Islet precursor cell (in vitro differentiated cells): ENCODE data around the gene FGFR2.
A peak's percentile ranks its signal among the peaks of the same experiment; 100 is the strongest.
"Not testable (repeated sequence)": the region's sequence is repeated elsewhere in the genome, so short reads cannot be mapped to it uniquely, and the experiment has no call there.

ENCODE experiments used
- DNase-seq: peaks from one replicate; pipeline ENCODE4 v3.0.0-alpha.2; 2018

Gene FGFR2

DNA sequence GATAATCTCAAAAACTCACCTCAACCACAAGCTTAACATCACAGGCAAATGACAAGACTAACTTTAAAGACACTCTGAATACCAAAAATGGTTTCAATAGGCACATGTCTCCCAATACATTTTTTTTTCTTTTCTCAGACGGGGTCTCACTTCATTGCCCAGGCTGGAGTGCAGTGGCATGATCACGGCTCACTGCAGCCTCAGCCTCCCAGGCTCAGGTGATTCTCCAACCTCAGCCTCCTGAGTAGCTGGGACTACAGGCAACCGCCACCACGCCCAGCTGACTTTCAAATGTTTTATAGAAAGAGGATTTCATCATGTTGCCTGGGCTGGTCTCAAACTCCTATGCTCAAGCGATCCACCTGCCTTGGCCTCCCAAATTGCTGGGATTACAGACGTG, 77.7 kb downstream of the FGFR2 start:
- DNase-seq = not testable (repeated sequence)

DNA sequence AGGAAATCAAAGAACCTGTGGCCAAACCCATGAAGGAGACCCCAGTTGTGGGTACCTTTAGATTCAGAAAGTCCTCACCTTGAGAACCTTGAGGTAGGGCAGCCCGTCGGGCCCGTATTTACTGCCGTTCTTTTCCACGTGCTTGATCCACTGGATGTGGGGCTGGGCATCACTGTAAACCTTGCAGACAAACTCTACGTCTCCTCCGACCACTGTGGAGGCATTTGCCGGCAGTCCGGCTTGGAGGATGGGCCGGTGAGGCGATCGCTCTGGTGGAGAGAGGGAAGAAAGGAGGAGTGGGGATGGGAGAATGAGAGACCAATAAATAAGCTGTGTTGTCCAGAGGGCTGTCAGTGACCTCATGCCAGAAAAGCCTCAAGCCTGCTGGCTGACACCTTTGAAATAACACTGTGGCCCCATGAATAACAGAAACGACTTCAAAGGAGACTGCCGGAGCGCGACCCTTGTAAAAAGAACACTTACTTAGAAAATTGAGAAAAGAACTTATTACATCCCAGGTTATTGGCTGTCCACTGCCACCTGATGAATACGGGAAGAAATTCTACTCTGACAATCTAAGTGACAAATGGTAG, 78.2 kb downstream of the FGFR2 start:
- DNase-seq = peak; percentile 64

DNA sequence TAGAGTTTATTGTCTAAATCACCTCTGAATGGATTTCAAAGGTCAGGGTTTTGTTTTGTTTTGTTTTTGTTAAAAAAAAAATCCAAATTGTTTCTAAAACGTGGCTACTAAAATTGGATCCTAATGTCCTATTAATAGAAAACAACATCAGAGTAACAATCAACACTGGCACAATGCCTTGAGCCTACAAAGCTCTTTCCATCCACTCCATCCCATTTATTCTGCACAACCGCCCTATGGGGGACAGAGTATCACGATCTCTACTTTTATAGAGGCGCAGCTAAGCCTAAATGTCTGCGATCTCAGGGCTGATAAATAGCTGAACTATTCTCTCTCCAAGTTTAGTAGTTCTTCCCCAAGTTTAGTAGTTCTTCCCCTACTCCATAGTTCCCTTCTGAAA, 78.8 kb downstream of the FGFR2 start:
- no peak for DNase-seq

DNA sequence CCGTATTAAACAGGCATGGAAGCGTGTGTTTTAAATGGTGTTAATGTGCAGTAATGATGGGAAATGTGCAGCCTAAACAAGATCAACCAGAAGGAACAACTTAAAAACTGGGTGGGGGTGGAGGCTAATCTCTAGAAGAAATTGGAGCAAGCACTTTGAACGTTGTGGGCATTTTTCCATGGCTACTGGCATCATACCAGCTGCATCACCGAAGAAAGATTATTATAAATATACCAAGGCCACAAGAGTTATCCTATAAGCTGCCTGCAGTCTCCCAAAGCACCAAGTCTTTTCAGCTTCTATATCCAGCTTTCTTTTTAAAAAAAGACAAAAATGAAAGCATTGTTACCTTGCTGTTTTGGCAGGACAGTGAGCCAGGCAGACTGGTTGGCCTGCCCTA, 79.9 kb downstream of the FGFR2 start:
- DNase-seq = no peak

DNA sequence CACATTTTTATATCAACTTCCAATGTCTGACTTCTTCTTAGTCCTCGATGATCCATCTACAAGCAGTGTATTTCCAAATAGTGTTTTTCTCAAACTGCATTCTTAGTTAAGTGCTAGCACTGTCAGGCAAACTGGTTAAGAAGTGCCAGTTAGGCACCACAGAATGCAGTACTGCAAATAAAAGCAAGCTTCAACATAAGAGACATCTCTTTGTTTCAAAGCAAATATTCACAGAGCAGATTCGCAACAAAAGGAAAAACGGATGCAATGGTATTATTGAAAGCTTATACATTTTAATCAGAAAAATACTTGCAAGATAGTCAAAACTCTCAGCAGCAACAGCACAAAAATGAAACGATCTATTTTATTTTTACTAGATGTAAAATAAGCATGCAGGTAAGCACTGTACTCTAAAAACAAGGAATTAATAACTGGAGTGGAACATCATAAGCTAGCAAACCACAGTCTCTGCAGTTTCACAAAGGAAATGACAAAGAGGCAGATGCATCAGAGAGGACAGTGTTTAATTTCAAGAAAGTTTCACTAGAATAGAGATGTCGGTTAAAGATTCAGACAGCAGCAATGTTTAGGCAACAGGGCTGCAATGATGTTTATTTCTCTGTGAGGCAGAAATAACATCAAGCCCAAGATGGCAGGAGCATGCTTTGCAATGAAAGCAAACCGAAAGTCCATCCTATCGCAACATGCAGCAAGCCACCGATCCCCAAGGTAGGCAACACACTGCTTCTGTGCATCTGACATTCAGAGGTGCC, 82.0 kb downstream of the FGFR2 start:
- DNase-seq = no peak

DNA sequence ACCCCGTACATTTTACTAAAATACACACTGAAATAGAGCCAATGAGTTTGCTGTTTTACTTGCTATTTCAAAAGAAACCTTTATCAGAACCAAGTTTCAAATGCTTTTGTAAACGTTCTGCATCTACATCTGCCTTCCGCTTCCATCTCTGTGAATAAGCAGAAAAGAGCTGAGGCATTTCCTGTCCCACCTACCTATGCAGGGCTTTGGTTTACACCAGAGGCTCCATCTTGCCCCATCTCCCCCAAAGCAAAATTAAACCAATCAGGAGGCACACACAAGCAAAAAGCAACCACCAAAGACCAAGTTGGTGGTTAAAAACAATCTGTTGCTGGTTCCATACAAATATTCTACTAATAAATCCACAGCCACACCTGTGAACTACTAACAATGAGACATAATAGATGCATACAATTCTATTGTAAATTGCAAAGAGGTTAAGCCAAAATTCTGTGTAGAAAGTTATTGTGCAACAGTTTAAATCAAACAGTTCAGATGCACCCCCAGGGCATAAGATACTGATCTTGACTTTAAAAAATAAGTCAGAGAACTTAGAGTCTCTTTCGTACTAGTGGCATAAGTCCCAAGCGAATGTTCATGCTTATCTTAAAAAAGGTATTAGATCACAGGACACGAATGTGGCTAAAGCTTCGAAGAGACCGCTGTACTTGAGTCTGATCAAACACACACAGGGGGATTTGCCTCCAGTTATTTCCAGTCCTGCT, 83.9 kb downstream of the FGFR2 start:
- no peak for DNase-seq

DNA sequence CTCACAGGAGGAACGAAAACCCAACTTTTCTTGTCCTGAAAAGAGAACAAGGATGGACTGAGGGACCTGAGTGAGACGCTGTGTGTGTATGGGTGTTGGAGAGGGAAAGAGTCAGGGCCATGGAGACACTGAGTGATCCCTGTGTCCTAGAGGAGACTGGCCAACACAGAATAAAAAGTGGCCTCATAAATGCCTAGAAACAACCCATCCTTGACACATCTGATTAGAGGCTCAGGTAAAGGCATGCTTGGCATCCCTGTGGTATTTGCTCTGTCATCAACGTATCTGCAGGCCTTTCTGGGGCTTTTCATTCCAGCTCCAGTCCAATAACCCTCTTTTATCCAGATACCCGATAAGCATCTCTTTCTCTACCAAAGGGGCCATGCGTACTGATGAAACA, 86.3 kb downstream of the FGFR2 start:
- peak; percentile 86 for DNase-seq

DNA sequence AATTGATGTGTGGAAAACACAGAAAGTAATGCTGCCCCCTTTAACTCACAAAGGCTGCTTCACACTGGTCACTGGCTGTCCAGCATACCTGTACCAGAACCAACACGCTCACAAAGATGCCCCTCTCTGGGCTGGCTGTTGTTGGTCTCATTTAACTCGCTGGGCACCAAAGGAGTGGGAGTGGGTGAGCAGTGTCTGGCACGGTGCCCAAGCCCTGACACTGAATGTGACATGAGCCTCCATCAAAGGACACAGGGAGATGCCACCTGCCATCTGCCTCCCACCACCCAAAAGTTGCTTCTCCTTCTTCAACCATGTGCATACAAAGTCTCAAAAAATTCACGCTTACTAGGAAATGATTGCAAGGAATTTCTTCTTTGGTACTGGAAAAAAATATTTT, 86.8 kb downstream of the FGFR2 start:
- DNase-seq = no peak

DNA sequence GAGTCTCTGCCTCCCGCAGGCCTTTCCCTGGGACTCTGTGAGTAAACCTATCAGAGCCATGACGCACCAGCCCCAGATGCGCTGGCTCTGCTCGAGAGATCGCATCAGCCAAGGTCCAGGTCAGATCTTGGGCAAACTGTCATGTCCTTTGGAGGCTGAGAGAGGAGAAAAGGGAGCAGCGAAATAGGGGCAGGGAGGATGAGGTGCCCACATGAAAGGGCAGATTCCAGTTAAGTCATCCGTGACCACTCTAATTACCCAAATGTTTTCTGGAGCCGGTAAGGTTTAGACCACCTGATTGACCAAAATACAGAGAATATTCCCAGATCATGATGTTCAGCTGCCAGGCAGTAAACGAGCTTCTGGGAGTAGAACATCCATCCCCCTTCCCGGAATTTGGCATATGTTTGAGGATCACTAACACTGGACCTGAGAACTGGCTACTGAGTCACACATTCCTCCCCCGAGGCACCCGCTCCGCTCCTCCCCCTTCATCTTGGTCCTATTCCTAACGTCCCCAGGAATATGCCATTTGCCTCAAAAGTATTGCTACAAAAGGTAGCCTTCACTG, 88.0 kb downstream of the FGFR2 start:
- peak; percentile 85 for DNase-seq

DNA sequence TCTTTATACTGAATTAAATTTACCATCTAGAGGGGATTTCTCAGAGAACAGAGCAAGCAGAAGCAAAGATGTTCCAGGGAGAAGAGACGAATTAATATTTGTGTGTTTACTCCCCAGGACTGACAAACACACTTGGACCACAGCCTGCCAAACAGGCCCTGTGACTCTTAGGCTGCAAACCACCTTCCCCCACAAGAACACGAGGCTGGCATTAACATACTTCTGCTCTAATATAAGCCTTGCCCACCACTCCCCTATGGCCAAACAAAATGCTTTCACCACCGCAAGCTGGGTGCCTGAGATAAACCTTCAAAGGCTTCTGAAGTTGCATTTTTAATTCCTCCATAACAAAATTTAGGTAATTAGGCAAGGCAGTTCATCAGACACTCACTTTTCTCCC, 88.4 kb downstream of the FGFR2 start:
- no peak for DNase-seq

DNA sequence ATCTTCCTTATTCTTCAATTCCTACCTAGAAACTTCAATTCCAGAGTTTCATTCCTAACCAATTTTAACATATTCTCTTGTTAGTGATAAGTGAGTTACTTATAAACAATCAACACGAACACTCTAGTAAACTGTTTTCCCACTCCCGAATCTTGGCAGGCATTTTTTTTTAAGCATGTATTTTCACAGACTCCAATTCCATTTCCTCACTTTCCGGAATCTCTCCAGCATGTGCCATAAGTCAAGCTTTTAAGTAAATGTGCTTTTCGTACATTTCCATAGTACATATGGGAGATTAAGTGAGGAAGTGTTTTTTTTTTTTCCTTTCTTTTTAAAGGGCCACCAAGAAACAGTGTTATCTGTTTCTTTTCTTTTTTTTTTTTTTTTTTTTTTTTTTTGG, 89.1 kb downstream of the FGFR2 start:
- DNase-seq = no peak

DNA sequence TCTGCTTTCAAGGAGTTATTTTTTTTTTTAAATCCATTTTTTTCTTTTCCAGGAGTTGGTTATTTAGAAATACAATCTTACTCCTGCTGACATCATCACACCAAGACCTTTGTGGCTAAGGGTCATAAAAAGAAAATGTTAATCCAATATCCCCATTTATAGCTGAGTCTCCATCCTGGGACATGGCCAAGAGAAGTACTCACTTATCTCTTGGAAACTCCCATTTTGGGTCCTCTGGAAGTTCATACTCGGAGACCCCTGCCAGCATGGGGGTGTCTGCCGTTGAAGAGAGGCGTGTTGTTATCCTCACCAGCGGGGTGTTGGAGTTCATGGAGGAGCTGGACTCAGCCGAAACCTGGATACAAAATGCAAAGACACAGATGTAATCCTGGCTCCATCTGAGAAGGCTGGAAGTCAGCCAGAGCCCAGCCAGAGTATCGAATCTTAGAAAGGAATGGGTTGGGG, 94.6 kb downstream of the FGFR2 start:
- no peak for DNase-seq

DNA sequence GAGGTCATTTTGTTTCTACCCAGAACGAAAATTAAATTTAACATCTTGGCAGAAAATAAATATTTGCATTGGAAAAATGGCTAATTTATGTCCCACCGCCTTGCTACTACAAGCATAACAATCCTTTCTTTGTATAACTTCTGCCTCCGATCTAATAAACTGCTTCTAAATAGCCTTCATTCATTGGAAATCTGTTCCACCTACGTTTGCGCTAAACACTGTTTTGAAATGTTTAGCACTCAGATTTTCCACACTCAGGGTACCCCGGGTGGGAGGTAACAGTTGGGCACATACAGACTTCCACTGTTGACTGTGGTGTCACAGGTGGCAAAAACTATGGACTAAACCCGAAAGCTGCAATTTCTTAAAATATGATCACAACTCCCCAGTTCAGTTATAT, 96.4 kb downstream of the FGFR2 start:
- DNase-seq = no peak

DNA sequence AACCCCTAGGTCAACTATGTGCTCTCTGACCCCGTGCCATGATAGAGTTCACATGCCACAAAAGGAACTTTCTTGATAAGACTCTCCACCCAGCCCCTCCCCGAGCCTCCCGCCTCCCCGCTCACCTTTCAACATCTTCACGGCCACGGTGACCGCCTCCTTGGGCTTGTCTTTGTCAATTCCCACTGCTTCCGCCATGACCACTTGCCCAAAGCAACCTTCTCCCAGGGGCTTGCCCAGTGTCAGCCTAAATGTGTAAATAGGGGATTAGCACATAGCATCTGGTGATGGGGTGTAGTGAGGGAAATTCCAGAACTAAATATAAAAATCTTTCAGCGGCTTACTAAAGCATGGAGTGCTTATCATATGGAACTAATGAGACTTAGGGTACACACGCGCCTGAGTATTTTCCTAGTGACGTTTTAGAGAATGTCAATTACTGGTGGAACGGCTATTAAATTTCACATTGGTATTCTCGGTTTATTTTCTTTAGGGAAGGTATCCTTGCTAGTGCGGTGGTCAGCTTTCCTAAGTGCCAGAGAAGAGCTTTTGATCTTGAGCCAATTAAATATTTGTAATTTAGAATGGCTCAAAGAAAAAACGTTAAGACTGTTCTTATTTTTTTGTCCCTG, 97.4 kb downstream of the FGFR2 start:
- no peak for DNase-seq

DNA sequence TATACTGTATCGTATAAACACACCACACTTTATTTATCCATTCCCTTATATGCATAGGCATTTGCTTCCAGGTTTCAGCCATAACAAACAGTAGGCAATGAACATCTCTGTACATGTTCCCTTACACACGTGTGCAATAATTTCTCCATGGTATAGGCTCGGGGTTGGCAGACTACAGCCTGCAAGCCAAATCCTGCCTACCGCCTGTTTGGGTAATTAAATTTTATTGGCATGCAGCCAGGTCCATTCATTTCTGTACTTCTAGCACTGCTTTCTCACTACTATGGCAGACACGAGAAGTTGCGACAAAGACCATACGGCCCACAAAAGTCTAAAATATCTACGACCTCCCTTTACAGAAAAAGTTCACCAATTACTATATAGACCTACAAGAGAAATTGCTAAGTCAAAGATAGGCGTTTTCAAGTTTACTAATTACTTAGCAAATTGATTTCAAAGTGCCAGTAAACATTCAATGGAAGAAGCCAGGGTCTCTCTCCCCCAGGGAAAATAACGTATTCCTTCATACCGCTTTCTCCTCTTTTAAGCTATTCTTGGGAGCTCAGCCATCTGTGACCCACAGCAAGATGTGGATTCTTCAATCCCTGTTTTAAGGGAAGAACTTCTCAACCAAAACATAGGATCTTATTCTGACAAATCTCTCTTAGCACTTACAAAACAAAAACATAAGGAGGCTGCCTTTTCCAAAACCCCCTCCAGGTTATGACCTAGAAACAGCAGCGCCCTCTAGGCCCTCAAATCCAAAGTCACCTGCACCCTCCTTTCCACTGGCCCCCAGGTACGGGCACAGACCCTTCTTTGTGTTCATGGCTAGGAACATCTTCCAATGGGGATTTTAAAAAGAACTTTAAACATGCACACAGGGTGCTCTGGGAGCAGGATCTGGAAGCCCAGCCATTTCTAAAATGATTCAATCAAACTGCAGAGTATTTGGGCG, 100.5 kb downstream of the FGFR2 start:
- no peak for DNase-seq

DNA sequence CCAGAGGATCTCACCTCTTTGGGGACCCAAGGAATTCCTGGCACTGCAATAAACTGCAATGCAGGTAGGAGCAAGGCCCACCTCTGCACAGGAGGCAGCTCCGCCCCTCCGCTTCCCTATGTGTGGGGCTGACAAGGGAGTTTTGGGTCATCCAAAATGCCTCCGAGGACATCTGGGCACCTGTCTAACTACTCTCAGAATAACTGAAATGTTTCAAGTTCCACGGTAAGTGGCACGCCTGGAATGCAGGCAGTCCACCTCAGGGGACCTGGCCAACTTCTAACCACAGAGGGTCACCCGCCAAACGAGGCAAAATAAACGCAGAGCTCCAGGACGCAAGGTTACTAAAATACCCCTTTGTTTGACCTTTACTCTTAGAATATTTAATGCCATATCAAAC, 102.5 kb downstream of the FGFR2 start:
- peak; percentile 85 for DNase-seq

DNA sequence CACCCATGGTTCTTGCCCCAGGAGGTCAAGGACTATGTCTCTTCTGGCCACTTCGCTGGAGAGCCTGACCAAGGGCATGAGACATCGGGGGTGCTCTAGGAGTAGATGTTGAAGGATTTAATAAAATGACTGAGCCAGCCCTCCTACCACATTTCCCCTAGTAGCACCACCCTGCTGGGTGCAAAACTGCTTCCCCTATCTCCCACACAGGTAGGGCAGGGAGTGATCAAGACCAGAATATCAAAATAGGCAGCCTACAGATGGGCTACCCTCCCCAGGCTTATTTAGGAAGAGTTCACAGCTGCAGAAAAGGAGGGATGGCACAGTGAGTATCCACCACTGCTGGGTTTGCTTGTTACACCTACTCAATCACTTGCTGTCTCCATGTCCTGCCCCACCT, 103.9 kb downstream of the FGFR2 start:
- DNase-seq = no peak

DNA sequence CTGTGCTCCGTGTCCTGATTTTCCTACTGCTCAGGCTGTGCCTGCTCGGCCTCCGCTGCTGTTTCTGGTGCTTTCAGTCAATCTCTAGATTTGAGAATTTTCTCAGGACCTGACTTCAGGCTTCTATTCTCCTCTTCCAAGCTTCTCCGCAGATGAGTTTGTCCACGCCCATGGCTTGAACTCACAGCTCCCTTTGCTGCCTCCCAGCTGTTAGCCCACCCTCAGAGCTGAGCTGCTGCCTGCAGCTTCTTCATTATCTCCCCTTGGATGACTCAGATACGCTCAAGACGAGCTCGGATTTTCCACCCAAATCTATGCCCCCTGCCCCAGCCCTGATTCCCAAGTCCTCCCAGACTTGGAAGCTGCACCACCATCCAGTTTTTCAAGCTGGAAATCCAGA, 104.7 kb downstream of the FGFR2 start:
- DNase-seq = no peak

DNA sequence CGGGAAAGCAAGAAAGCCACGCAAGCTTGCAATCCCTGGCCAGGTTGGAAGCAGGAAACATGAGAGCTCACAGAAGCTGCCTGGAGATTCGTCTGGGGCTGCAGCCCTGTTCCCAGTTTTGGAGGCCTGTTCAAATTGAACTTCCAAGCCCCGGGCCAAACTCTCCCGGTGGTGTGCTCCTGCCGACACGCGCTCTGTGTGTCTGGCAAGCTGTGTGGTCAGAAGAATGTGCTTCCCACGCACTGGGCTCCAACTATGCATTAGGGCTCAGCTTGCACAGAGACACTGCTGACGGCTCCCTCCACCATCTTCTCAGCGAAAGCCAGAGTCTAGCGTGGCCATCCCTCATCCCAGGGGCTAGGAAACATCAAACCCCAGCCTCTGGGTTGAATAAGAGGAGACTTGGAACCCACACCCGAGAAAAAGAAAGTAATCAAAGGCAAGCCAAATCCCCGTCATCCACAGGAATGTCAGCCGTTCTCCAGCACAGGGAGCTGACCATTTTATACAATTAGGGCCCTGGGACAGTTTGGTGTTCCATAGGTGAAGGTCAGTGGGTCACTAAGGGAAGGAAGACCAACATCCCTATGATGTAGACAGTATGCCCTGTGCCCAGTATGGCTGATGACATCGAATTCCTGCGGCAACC, 107.2 kb downstream of the FGFR2 start:
- DNase-seq = peak; percentile 93

DNA sequence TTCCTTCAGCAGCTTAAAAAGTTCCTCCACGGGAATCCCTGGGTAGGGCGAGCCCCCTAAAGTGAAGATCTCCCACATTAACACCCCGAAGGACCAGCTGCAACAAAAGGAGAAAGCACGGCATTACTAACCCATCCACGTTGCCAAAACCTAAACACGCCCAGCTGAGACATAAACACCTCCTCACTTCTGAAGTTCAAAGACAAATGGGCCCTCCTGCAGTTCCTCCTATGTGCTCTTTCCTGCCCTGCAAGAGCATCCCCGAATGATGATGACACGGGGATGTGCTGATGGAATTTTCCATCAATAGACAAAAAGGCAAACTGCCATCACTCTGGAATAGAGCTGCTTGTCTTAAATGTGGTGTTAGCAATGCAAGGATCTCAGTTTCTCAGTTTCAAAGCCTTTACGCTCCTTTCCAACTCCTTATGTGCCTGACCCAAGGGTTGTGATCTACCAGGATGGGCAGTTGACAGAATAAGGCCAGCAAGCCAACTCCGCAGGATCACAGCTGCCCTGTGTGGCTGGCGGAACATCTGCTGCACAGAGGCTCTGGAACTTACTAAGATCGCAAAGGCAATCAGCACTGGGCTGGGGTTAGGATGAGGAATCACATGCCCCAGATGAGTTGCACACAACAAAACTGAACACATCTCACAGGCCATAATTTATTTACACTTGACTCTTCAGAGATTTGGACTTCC, 112.7 kb downstream of the FGFR2 start:
- DNase-seq = no peak

DNA sequence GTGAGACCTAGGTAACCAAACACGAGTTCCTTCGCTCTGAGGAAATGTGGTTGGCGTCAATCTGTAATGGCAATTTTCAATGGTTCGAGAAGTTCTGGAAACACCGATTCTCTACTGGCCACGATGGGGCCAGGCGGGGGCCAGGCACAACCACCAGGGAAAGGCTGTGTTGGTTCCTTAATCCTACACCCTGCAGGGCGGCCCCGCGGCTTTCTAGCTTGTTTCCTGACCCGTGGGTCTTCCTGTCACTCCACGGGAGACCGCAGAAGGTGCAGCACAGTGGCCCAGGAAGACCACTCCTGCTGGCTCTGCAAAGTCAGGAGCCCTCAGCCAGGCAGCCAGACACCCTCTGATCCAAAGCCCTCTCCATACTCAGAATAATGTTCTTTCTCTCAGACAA, 113.4 kb downstream of the FGFR2 start:
- DNase-seq = no peak
